HCT116 (cell line): ENCODE results near the gene MIAT. TPM values are rescaled to one million over a fixed set of nuclear protein-coding genes. Genes with fewer than 3 reads are reported as not detected.

Source experiments
- ATAC-seq: fragments of 200-7000 bp; cut with Tn5 transposase; 2 replicates; pipeline ENCODE4 v1.9.1; 2020; ENCODE audit warnings: mild to moderate bottlenecking, moderate library complexity
- BruUV-seq: library from RNA; stranded (reverse); fragments of 400-500 nt; replicated peaks from 2 replicates; lab custom pipeline; 2021; lab: Mats Ljungman, UMichigan
- CTCF ChIA-PET: fragments of 300-600 bp; sonication (Branson Sonifier 250); formaldehyde crosslinking; loops from one replicate; lab custom pipeline; 2021; ENCODE audit warnings: antibody characterized with exemption; lab: Charles Lee
- POLR2A ChIA-PET: fragments of 300-600, 350-600 bp; sonication (Branson Sonifier 250); formaldehyde crosslinking; loops from one replicate; lab custom pipeline; 2021; ENCODE audit warnings: antibody characterized with exemption; lab: Charles Lee
- RAD21 ChIA-PET, 2 experiments: fragments of 300-600 bp; sonication (Branson Sonifier 250); formaldehyde crosslinking; loops; one replicate each; lab custom pipeline; 2023; ENCODE audit warnings: low total read pairs in 2 of 2; ENCODE audit not compliant: uncharacterized antibody in 2 of 2, unreplicated experiment in 2 of 2, low non-redundant PET in 1 of 2; lab: Charles Lee
- DNase-seq: peaks from one replicate; pipeline ENCODE4 v3.0.0-alpha.2; 2010; ENCODE audit warnings: low read depth, low spot score
- H2AFZ ChIP-seq: fragments of 200-600 bp; shearing (Covaris generic), sonication (generic); 2 replicates; pipeline ENCODE4 v1.6.1; 2017; ENCODE audit warnings: low read depth, mixed run types, mixed read lengths, antibody characterized with exemption, low read length; ENCODE audit not compliant: poor library complexity, severe bottlenecking
- H3K27ac ChIP-seq: 2 replicates; pipeline ENCODE4 v1.5.1; 2012; ENCODE audit warnings: low read depth, low read length
- H3K27me3 ChIP-seq: fragments of 200-600 bp; sonication (generic); 2 replicates; pipeline ENCODE4 v1.6.1; 2016; ENCODE audit warnings: mixed run types, low read length, mixed read lengths; ENCODE audit not compliant: insufficient read depth
- H3K36me3 ChIP-seq, 2 experiments: fragments of 200-500 bp in 1 of 2; fragments of 200-600 bp in 1 of 2; sonication (Bioruptor generic) in 1 of 2; sonication (generic) in 1 of 2; 2 replicates each; pipeline versions ENCODE4 v1.5.1 to v1.6.1; 2014 to 2016; ENCODE audit warnings: low read length in 2 of 2, inconsistent platforms in 1 of 2, mixed read lengths in 1 of 2, mixed run types in 1 of 2; ENCODE audit not compliant: insufficient read depth in 2 of 2, control insufficient read depth in 1 of 2
- H3K4me1 ChIP-seq, 2 experiments: fragments of 200-600 bp in 1 of 2; sonication (generic) in 1 of 2; 2 replicates each; pipeline versions ENCODE4 v1.5.1 to v1.6.1; 2012 to 2017; ENCODE audit warnings: low read length in 2 of 2, inconsistent platforms in 1 of 2, mild to moderate bottlenecking in 1 of 2, mixed read lengths in 1 of 2, mixed run types in 1 of 2, moderate library complexity in 1 of 2; ENCODE audit not compliant: insufficient read depth in 2 of 2, control insufficient read depth in 1 of 2
- H3K4me2 ChIP-seq: fragments of 200-600 bp; sonication (generic); 2 replicates; pipeline ENCODE4 v1.6.1; 2017; ENCODE audit warnings: mixed run types, low read length, mixed read lengths
- H3K4me3 ChIP-seq, 2 experiments: fragments of 200-600 bp in 1 of 2; sonication (generic) in 1 of 2; replicated peaks in 1 of 2; 2 replicates each; pipeline ENCODE4 v1.5.1; 2011 to 2016; ENCODE audit warnings: low read length in 2 of 2, control low read depth in 1 of 2, low read depth in 1 of 2, mild to moderate bottlenecking in 1 of 2, mixed read lengths in 1 of 2, mixed run types in 1 of 2
- H3K79me2 ChIP-seq: fragments of 200-600 bp; sonication (generic); 2 replicates; pipeline ENCODE4 v1.6.1; 2017; ENCODE audit warnings: mild to moderate bottlenecking, mixed run types, low read length, moderate library complexity, mixed read lengths; ENCODE audit not compliant: insufficient read depth
- H3K9ac ChIP-seq: fragments of 200-600 bp; sonication (generic); 2 replicates; pipeline ENCODE4 v1.6.1; 2016; ENCODE audit warnings: low read length, mixed read lengths
- H3K9me2 ChIP-seq: fragments of 200-600 bp; sonication (generic), shearing (Covaris generic); 2 replicates; pipeline ENCODE4 v1.6.1; 2017; ENCODE audit warnings: mixed run types, mild to moderate bottlenecking, moderate library complexity; ENCODE audit not compliant: insufficient read depth
- H3K9me3 ChIP-seq, 2 experiments: fragments of 200-500 bp in 1 of 2; fragments of 200-600 bp in 1 of 2; sonication (Bioruptor generic) in 1 of 2; sonication (generic) in 1 of 2; 2 replicates each; pipeline ENCODE4 v1.6.1; 2014 to 2017; ENCODE audit warnings: low read length in 2 of 2, mixed read lengths in 2 of 2, inconsistent platforms in 1 of 2, low read depth in 1 of 2, mild to moderate bottlenecking in 1 of 2, mixed run types in 1 of 2, moderate library complexity in 1 of 2; ENCODE audit not compliant: control insufficient read depth in 1 of 2, insufficient read depth in 1 of 2
- H4K20me1 ChIP-seq: fragments of 200-600 bp; sonication (generic), shearing (Covaris generic); 2 replicates; pipeline ENCODE4 v1.6.1; 2017; ENCODE audit warnings: mixed run types, mild to moderate bottlenecking, moderate library complexity; ENCODE audit not compliant: insufficient read depth
- EZH2 ChIP-seq: fragments of 200-600 bp; sonication (generic); IDR thresholded peaks from 2 replicates; pipeline ENCODE4 v1.6.1; 2017; ENCODE audit warnings: antibody characterized with exemption, mixed run types
- JUND ChIP-seq: IDR thresholded peaks from 2 replicates; pipeline ENCODE4 v1.6.1; 2012
- POLR2A ChIP-seq: IDR thresholded peaks from 2 replicates; pipeline ENCODE4 v1.7.0; 2011; ENCODE audit warnings: borderline replicate concordance; ENCODE audit not compliant: insufficient read depth, insufficient read length; ENCODE audit errors: extremely low read depth
- POLR2AphosphoS5 ChIP-seq: IDR thresholded peaks from 2 replicates; pipeline ENCODE4 v1.6.1; 2011; ENCODE audit warnings: mild to moderate bottlenecking, low read depth, low read length, moderate library complexity
- SIN3A ChIP-seq: IDR thresholded peaks from 2 replicates; pipeline ENCODE4 v1.6.1; 2012; ENCODE audit warnings: low read depth
- SRF ChIP-seq: IDR thresholded peaks from 2 replicates; pipeline ENCODE4 v1.6.1; 2012; ENCODE audit warnings: low read depth
- ZBTB33 ChIP-seq: IDR thresholded peaks from 2 replicates; pipeline ENCODE4 v1.6.1; 2011; ENCODE audit warnings: mild to moderate bottlenecking, low read length, moderate library complexity; ENCODE audit not compliant: insufficient replicate concordance; ENCODE audit errors: extremely low read depth
- ZFX ChIP-seq: fragments of 450-650 bp; IDR thresholded peaks from 2 replicates; pipeline ENCODE4 v1.6.1; 2017
- intact Hi-C: fragments of 100-400 bp; cut with micrococcal nuclease; formaldehyde crosslinking; loops from 2 replicates; pipeline ENCODE4 v1.10.0; 2022
- total RNA-seq: library from RNA; stranded (reverse); gene quantifications from one replicate; pipeline ENCODE4 v1.2.1, GENCODE V29; 2021; ENCODE audit not compliant: unreplicated experiment
- TF ChIP-seq, protein P1 (sequence below), 3 experiments: fragments of 200-600 bp in 1 of 3; sonication (generic) in 1 of 3; IDR thresholded peaks in 2 of 3; conservative IDR thresholded peaks in 1 of 3; 2 replicates each; pipeline ENCODE4 v1.5.1; 2012 to 2017; ENCODE audit warnings: low read depth in 2 of 3, low read length in 2 of 3, antibody characterized with exemption in 1 of 3, borderline replicate concordance in 1 of 3, control low read depth in 1 of 3, mild to moderate bottlenecking in 1 of 3, mixed read lengths in 1 of 3, mixed run types in 1 of 3, moderate library complexity in 1 of 3; ENCODE audit not compliant: insufficient read depth in 1 of 3

MIAT gene
- total RNA-seq, 1 experiment from 2014 or later, result 0.54 TPM

GRCh38 chr22:26665813-26666231 lies 8.4 kb downstream of the MIAT start:
- H3K9me3 ChIP-seq, result no peaks in the 10 kb centered on the region
- TF ChIP-seq EZH2, result no peak
- TF ChIP-seq, protein P1, sequence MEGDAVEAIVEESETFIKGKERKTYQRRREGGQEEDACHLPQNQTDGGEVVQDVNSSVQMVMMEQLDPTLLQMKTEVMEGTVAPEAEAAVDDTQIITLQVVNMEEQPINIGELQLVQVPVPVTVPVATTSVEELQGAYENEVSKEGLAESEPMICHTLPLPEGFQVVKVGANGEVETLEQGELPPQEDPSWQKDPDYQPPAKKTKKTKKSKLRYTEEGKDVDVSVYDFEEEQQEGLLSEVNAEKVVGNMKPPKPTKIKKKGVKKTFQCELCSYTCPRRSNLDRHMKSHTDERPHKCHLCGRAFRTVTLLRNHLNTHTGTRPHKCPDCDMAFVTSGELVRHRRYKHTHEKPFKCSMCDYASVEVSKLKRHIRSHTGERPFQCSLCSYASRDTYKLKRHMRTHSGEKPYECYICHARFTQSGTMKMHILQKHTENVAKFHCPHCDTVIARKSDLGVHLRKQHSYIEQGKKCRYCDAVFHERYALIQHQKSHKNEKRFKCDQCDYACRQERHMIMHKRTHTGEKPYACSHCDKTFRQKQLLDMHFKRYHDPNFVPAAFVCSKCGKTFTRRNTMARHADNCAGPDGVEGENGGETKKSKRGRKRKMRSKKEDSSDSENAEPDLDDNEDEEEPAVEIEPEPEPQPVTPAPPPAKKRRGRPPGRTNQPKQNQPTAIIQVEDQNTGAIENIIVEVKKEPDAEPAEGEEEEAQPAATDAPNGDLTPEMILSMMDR (IDR thresholded peaks at IDR 0.05 in 2 of 3, conservative IDR thresholded peaks at IDR 0.05 in 1 of 3; ENCODE audit: borderline replicate concordance in 1 of 3, insufficient read depth in 1 of 3, low read depth in 2 of 3, low read length in 2 of 3), result 0 out of 6 replicates have a peak, but pooled peaks of 1 of the 3 experiments have one; percentile 1
- no peak for TF ChIP-seq JUND
- TF ChIP-seq, all 23 proteins: peak for 1
- CTCF ChIA-PET, result interaction anchor here (0.7 to 2.0 kb wide), 12 partner anchors 8 to 308 kb away, joined by 3 to 30 read pairs (median 4); partner anchors contain the start of genes HPS4 and SRRD
- DNase-seq (no peak), ATAC-seq (0 out of 2 replicates have a peak, but pooled peaks have one; percentile 3)
- Histone ChIP-seq H3K27ac (no peak overlapping the region), H2AFZ (no peak overlapping the region), H3K9ac (no peak overlapping the region), H3K4me2 (no peak overlapping the region; the same call in 1 of the 2 replicates), H3K36me3 (no peaks in the 10 kb centered on the region), H4K20me1 (no peaks in the 10 kb centered on the region), H3K4me3 (no peak overlapping the region), H3K27me3 (no peaks in the 10 kb centered on the region), H3K79me2 (no peaks in the 10 kb centered on the region), H3K4me1 (peaks cover 3 to 17% of the 10 kb centered on the region in 2 experiments; a peak in 3 of 4 replicates), H3K9me2 (no peaks in the 10 kb centered on the region)
- no TSS peak for BruUV-seq
- RAD21 ChIA-PET, result interaction anchor here (0.6 to 0.7 kb wide), 2 partner anchors 301 kb away, joined by 3 to 5 read pairs; no protein-coding TSS in a partner anchor
- intact Hi-C loops, result loop anchor here (5.0 kb wide), 1 partner anchor 164 kb away; no protein-coding TSS in a partner anchor
- POLR2A ChIA-PET, result interaction anchor here (0.8 kb wide), 1 partner anchor 163 kb away, joined by 3 read pairs; no protein-coding TSS in a partner anchor

DNA sequence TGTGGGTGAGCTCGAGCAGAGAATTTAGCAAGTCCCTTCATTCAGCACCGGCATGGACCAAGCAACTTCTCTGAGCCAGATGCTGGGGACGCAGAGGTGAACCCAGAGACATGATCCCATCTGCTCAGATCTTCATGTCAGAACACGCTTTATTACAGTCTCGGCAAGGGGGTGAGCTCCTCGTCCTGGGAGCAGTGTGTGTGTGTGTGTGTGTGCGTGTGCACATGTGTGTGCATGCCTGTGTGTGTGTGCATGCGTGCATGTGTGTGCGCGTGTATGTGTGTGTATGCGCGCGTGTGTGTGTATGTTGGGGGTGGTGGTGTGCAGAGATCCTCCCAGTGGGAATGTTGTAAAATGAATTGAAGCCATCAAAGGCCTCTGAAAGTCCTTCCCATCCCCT lies 9.8 kb downstream of the MIAT start:
- no peak overlapping the region for H2AFZ ChIP-seq
- TF ChIP-seq, protein P1 (IDR thresholded peaks at IDR 0.05 in 2 of 3, conservative IDR thresholded peaks at IDR 0.05 in 1 of 3; ENCODE audit: borderline replicate concordance in 1 of 3, insufficient read depth in 1 of 3, low read depth in 2 of 3, low read length in 2 of 3), result no peak
- no peak for TF ChIP-seq JUND
- no peak for TF ChIP-seq POLR2AphosphoS5
- no peak for TF ChIP-seq ZBTB33
- no peak for TF ChIP-seq ZFX
- no peak for TF ChIP-seq SRF
- no peak for TF ChIP-seq POLR2A
- no peak for TF ChIP-seq SIN3A
- H3K79me2 ChIP-seq, result no peaks in the 10 kb centered on the region
- no peaks in the 10 kb centered on the region for H3K9me3 ChIP-seq
- CTCF ChIA-PET, result interaction anchor here (0.6 kb wide), 1 partner anchor 11 kb away, joined by 3 read pairs; no protein-coding TSS in a partner anchor
- BruUV-seq, result no TSS peak
- RAD21 ChIA-PET, result no interaction called here
- ATAC-seq (no peak), DNase-seq (no peak)
- H3K9ac ChIP-seq, result no peak overlapping the region
- H3K4me2 ChIP-seq, result no peak overlapping the region
- no peaks in the 10 kb centered on the region for H3K36me3 ChIP-seq
- POLR2A ChIA-PET, result no interaction called here
- intact Hi-C loops, result loop anchor here (5.0 kb wide), 1 partner anchor 165 kb away; no protein-coding TSS in a partner anchor
- peaks cover 5 to 17% of the 10 kb centered on the region in 2 experiments for H3K4me1 ChIP-seq
- H3K27ac ChIP-seq, result no peak overlapping the region
- no peaks in the 10 kb centered on the region for H3K9me2 ChIP-seq
- no peak overlapping the region for H3K4me3 ChIP-seq
- H4K20me1 ChIP-seq, result no peaks in the 10 kb centered on the region
- no peaks in the 10 kb centered on the region for H3K27me3 ChIP-seq
